ENCODE measurements around the gene PSMG3. TPM values are rescaled to one million over a fixed set of nuclear protein-coding genes. Genes with fewer than 3 reads are reported as not detected.

Gene PSMG3
- total RNA-seq, 1 donor from 2014 or later = 11.2 TPM

- Histone ChIP-seq H3K27me3 (ENCODE audit: low read depth) (no peaks in the 10 kb centered on the region), H3K4me3 (no peak overlapping the region), H3K4me1 (peaks cover 26% of the 10 kb centered on the region), H3K27ac (replicated peaks) (no peak overlapping the region), H3K9me3 (replicated peaks) (no peaks in the 10 kb centered on the region), H3K36me3 (no peaks in the 10 kb centered on the region)
- no peak for TF ChIP-seq CTCF (IDR thresholded peaks at IDR 0.05; ENCODE audit: borderline replicate concordance)
- intact Hi-C loops (cut with micrococcal nuclease) = loop anchor here (5.0 kb wide), 1 partner anchor 781 kb away; no protein-coding TSS in a partner anchor
- no peak for DNase-seq
Observed at GRCh38 chr7:1576521-1577253, 6.9 kb upstream of the PSMG3 start.

GRCh38 chr7:1575809-1576208 lies 6.0 kb upstream of the PSMG3 start:
- no peak for DNase-seq
- Histone ChIP-seq H3K4me3 (no peak overlapping the region), H3K27ac (replicated peaks) (no peak overlapping the region), H3K9me3 (replicated peaks) (no peaks in the 10 kb centered on the region), H3K4me1 (peaks cover 35% of the 10 kb centered on the region), H3K36me3 (no peaks in the 10 kb centered on the region), H3K27me3 (ENCODE audit: low read depth) (no peaks in the 10 kb centered on the region)
- intact Hi-C loops (cut with micrococcal nuclease) = loop anchor here (5.0 kb wide), 1 partner anchor 781 kb away; no protein-coding TSS in a partner anchor
- no peak for TF ChIP-seq CTCF (IDR thresholded peaks at IDR 0.05; ENCODE audit: borderline replicate concordance)

- intact Hi-C loops (cut with micrococcal nuclease) = no loop called here
- peaks cover 48% of the 10 kb centered on the region for H3K4me1 ChIP-seq
- no peaks in the 10 kb centered on the region for H3K9me3 ChIP-seq (replicated peaks)
- H3K27me3 ChIP-seq (ENCODE audit: low read depth) = no peaks in the 10 kb centered on the region
- peak overlapping the region; percentile 98 for H3K27ac ChIP-seq (replicated peaks)
- no peak for DNase-seq
- H3K4me3 ChIP-seq = no peak overlapping the region
- TF ChIP-seq CTCF (IDR thresholded peaks at IDR 0.05; ENCODE audit: borderline replicate concordance) = no peak
- peaks cover 10% of the 10 kb centered on the region for H3K36me3 ChIP-seq
Observed at GRCh38 chr7:1572111-1572822, 2.4 kb upstream of the PSMG3 start.

GRCh38 chr7:1569440-1569832 lies 396 bp downstream of the PSMG3 start:
- peak overlapping the region; percentile 98 for H3K27ac ChIP-seq (replicated peaks)
- TF ChIP-seq CTCF (IDR thresholded peaks at IDR 0.05; ENCODE audit: borderline replicate concordance) = no peak
- H3K9me3 ChIP-seq (replicated peaks) = no peaks in the 10 kb centered on the region
- no peaks in the 10 kb centered on the region for H3K27me3 ChIP-seq (ENCODE audit: low read depth)
- intact Hi-C loops (cut with micrococcal nuclease) = no loop called here
- no peak for DNase-seq
- peak overlapping the region; percentile 97 for H3K4me3 ChIP-seq
- H3K36me3 ChIP-seq = peaks cover 19% of the 10 kb centered on the region
- H3K4me1 ChIP-seq = peaks cover 48% of the 10 kb centered on the region

GRCh38 chr7:1569016-1569415 lies 816 bp downstream of the PSMG3 start:
- Histone ChIP-seq H3K27ac (replicated peaks) (peak overlapping the region; percentile 98), H3K4me1 (peaks cover 48% of the 10 kb centered on the region), H3K4me3 (peak overlapping the region; percentile 97), H3K36me3 (peaks cover 19% of the 10 kb centered on the region), H3K27me3 (ENCODE audit: low read depth) (no peaks in the 10 kb centered on the region), H3K9me3 (replicated peaks) (no peaks in the 10 kb centered on the region)
- no peak for TF ChIP-seq CTCF (IDR thresholded peaks at IDR 0.05; ENCODE audit: borderline replicate concordance)
- intact Hi-C loops (cut with micrococcal nuclease) = no loop called here
- DNase-seq = no peak

Data from left ventricle myocardium inferior (tissue), 1 donor.